HepG2 (cell line): Measurements from ENCODE around the gene ALDH3B1. TPM values are rescaled to one million over a fixed set of nuclear protein-coding genes. Genes with fewer than 3 reads are reported as not detected.
A peak's percentile ranks its signal among the peaks of the same experiment; 100 is the strongest.

Source experiments
- ARNTL ChIP-seq: sonication (generic); formaldehyde crosslinking; IDR thresholded peaks from 2 replicates; pipeline ENCODE4 v1.4.0; 2020; ENCODE audit warnings: mild to moderate bottlenecking, missing genetic modification reagents
- CREB1 ChIP-seq, 2 experiments: fragments of 450-650 bp in 1 of 2; IDR thresholded peaks; 2 replicates each; pipeline ENCODE4 v1.6.1; 2016 to 2017; ENCODE audit warnings: control low read depth in 1 of 2, mild to moderate bottlenecking in 1 of 2, missing compliant biosample characterization in 1 of 2, missing genetic modification characterization in 1 of 2
- ELF1 ChIP-seq: sonication (generic); formaldehyde crosslinking; IDR thresholded peaks from 2 replicates; pipeline ENCODE4 v1.4.0; 2020; ENCODE audit warnings: missing genetic modification reagents
- FOXK1 ChIP-seq: sonication (generic); formaldehyde crosslinking; IDR thresholded peaks from 2 replicates; pipeline ENCODE4 v1.4.0; 2020; ENCODE audit warnings: low read depth, missing genetic modification reagents, borderline replicate concordance
- ONECUT2 ChIP-seq: sonication (generic); formaldehyde crosslinking; IDR thresholded peaks from 2 replicates; pipeline ENCODE4 v1.4.0; 2020; ENCODE audit warnings: missing genetic modification reagents
- PRDM10 ChIP-seq: sonication (generic); formaldehyde crosslinking; IDR thresholded peaks from 2 replicates; pipeline ENCODE4 v1.4.0; 2020; ENCODE audit warnings: low read depth, missing genetic modification reagents
- SPEN ChIP-seq: sonication (generic); formaldehyde crosslinking; IDR thresholded peaks from 2 replicates; pipeline ENCODE4 v1.5.1; 2020; ENCODE audit warnings: low read depth, mild to moderate bottlenecking, missing genetic modification reagents
- ZBTB7A ChIP-seq: sonication (generic); formaldehyde crosslinking; IDR thresholded peaks from 2 replicates; pipeline ENCODE4 v1.8.0; 2022; ENCODE audit warnings: mild to moderate bottlenecking, missing genetic modification reagents
- ZFX ChIP-seq: sonication (generic); formaldehyde crosslinking; IDR thresholded peaks from 2 replicates; pipeline ENCODE4 v1.4.0; 2020; ENCODE audit warnings: mild to moderate bottlenecking, low read depth, missing genetic modification reagents, moderate library complexity
- ZHX2 ChIP-seq, 2 experiments: sonication (generic) in 1 of 2; formaldehyde crosslinking in 1 of 2; IDR thresholded peaks; 2 replicates each; pipeline versions ENCODE4 v1.6.1 to v1.9.0; 2014 to 2022; ENCODE audit warnings: antibody characterized with exemption in 1 of 2, borderline replicate concordance in 1 of 2, inconsistent platforms in 1 of 2, low read depth in 1 of 2, missing genetic modification reagents in 1 of 2
- ZNF274 ChIP-seq: sonication (generic); formaldehyde crosslinking; IDR thresholded peaks from 2 replicates; pipeline ENCODE4 v1.5.1; 2020; ENCODE audit warnings: mild to moderate bottlenecking, missing genetic modification reagents
- ZNF335 ChIP-seq: sonication (generic); formaldehyde crosslinking; IDR thresholded peaks from 2 replicates; pipeline ENCODE4 v1.4.0; 2020; ENCODE audit warnings: missing genetic modification reagents
- polyA plus RNA-seq, 8 experiments: library from polyadenylated mRNA; depleted of rRNA in 3 of 8; stranded (reverse) in 7 of 8; unstranded in 1 of 8; fragments of >200 nt; fragmentation: Illumina TruSeq in 4 of 8; extraction: Trizol in 4 of 8; gene quantifications; 2 replicates each; pipeline versions ENCODE4 v1.2.1 to v1.2.3, GENCODE V29; 2011 to 2016; ENCODE audit warnings: low read depth in 4 of 8, missing spikeins in 1 of 8, mixed read lengths in 1 of 8; ENCODE audit not compliant: insufficient read depth in 1 of 8
- total RNA-seq, 5 experiments: library from RNA; depleted of rRNA; stranded (reverse); fragments of >200 nt; fragmentation: Illumina TruSeq; extraction: Trizol; gene quantifications; 2 replicates each; pipeline ENCODE4 v1.2.3, GENCODE V29; 2016; ENCODE audit warnings: low read depth in 1 of 5
- TF ChIP-seq, protein P1 (sequence below): sonication (generic); formaldehyde crosslinking; IDR thresholded peaks from 2 replicates; pipeline ENCODE4 v1.4.0; 2020; ENCODE audit warnings: missing genetic modification reagents

The ALDH3B1 gene
- total and polyA plus RNA-seq, 2 of the 13 experiments (the other 11 are each of a cell fraction or from before 2014, with no cell fraction given) = 4.0 to 6.7 TPM

DNA sequence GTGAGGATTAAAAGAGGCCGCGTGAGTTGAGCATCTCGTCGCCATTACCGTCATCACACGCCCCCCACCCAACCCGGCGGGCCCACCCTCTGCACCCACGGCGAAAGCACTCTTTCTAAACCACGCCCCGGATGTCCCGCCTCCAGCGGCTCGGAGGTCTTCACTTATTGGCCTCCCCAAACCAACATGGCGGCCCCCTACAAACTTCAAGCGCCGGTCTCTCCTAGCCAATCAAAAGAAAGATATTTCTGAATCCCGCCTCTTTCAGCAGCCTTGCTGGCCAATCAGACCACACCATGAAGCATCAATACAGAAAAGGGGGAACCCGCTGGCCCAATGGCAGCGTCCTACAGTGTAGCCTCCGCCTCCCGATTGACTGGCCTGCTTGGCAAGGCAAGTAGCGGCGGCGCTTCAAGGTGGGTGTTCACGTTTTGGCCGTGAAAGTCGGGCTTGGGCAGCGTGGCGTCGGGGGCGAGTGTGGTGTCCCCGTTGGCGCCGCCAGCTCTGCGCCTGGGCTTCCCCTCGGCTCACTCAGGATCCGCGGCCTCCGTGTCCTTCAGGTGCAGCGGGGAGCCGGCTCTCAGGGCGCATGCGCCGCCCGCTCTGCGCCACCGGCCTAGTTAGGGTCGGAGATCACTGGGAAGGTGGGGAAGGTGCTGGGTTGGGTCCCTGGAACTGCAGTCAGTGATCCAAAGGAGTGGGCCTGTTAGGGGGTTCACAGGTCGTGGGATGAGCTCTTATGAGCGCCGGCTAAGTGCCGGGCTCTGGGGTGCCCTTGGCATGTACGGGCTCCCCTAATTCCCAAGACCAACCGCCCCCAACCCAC is 20.4 kb downstream of the ALDH3B1 start, which contains the start of gene NDUFS8 (continued):
- TF ChIP-seq FOXK1 (CRISPR knock-in tag) = peak; percentile 33; the same call in 1 of the 2 replicates
- TF ChIP-seq ZBTB7A = 0 out of 2 replicates have a peak, but pooled peaks have one; percentile 44
- peak; percentile 90; the same call in 1 of the 2 replicates for TF ChIP-seq SPEN (CRISPR knock-in tag)
- 0 out of 2 replicates have a peak, but pooled peaks have one; percentile 50 for TF ChIP-seq ZNF335 (CRISPR knock-in tag)
- TF ChIP-seq ZNF274 (CRISPR knock-in tag) = peak; percentile 75; the same call in 1 of the 2 replicates
- TF ChIP-seq ARNTL (CRISPR knock-in tag) = no peak
- TF ChIP-seq ZHX2 (IDR thresholded peaks at IDR 0.05; ENCODE audit: low read depth) = peak; percentile 64; the same call in 1 of the 2 replicates
- TF ChIP-seq ZHX2 (CRISPR knock-in tag; IDR thresholded peaks at IDR 0.05; ENCODE audit: borderline replicate concordance) = no peak
- TF ChIP-seq ELF1 (CRISPR knock-in tag) = peak; percentile 31; the same call in 1 of the 2 replicates
- TF ChIP-seq PRDM10 = 0 out of 2 replicates have a peak, but pooled peaks have one; percentile 18
- no peak; the same call in 1 of the 2 replicates for TF ChIP-seq ONECUT2
- TF ChIP-seq CREB1 (IDR thresholded peaks at IDR 0.05) = peak; percentile 53; the same call in 1 of the 2 replicates
- peak; percentile 70 for TF ChIP-seq CREB1 (CRISPR knock-in tag; IDR thresholded peaks at IDR 0.05)
- peak; percentile 99 for TF ChIP-seq ZFX (CRISPR knock-in tag)
- TF ChIP-seq, protein P1, sequence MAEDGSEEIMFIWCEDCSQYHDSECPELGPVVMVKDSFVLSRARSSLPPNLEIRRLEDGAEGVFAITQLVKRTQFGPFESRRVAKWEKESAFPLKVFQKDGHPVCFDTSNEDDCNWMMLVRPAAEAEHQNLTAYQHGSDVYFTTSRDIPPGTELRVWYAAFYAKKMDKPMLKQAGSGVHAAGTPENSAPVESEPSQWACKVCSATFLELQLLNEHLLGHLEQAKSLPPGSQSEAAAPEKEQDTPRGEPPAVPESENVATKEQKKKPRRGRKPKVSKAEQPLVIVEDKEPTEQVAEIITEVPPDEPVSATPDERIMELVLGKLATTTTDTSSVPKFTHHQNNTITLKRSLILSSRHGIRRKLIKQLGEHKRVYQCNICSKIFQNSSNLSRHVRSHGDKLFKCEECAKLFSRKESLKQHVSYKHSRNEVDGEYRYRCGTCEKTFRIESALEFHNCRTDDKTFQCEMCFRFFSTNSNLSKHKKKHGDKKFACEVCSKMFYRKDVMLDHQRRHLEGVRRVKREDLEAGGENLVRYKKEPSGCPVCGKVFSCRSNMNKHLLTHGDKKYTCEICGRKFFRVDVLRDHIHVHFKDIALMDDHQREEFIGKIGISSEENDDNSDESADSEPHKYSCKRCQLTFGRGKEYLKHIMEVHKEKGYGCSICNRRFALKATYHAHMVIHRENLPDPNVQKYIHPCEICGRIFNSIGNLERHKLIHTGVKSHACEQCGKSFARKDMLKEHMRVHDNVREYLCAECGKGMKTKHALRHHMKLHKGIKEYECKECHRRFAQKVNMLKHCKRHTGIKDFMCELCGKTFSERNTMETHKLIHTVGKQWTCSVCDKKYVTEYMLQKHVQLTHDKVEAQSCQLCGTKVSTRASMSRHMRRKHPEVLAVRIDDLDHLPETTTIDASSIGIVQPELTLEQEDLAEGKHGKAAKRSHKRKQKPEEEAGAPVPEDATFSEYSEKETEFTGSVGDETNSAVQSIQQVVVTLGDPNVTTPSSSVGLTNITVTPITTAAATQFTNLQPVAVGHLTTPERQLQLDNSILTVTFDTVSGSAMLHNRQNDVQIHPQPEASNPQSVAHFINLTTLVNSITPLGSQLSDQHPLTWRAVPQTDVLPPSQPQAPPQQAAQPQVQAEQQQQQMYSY (CRISPR knock-in tag) = no peak
